ENCODE data around the gene CAMSAP3.

Gene CAMSAP3

GRCh38 chr19:7550987-7551761 is 44.5 kb upstream of the CAMSAP3 start:
- TF ChIP-seq, protein P1, sequence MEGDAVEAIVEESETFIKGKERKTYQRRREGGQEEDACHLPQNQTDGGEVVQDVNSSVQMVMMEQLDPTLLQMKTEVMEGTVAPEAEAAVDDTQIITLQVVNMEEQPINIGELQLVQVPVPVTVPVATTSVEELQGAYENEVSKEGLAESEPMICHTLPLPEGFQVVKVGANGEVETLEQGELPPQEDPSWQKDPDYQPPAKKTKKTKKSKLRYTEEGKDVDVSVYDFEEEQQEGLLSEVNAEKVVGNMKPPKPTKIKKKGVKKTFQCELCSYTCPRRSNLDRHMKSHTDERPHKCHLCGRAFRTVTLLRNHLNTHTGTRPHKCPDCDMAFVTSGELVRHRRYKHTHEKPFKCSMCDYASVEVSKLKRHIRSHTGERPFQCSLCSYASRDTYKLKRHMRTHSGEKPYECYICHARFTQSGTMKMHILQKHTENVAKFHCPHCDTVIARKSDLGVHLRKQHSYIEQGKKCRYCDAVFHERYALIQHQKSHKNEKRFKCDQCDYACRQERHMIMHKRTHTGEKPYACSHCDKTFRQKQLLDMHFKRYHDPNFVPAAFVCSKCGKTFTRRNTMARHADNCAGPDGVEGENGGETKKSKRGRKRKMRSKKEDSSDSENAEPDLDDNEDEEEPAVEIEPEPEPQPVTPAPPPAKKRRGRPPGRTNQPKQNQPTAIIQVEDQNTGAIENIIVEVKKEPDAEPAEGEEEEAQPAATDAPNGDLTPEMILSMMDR (IDR thresholded peaks at IDR 0.05; ENCODE audit: control extremely low read depth, extremely low read depth, low read depth, missing control alignments), result no peak
- DNase-seq (ENCODE audit: extremely low spot score), result peak; percentile 56
- POLR2A ChIA-PET, result no interaction called here
- CTCF ChIA-PET, result interaction anchor here (1.5 to 2.2 kb wide), 2 partner anchors 17 kb away, joined by 7 to 10 read pairs; no protein-coding TSS in a partner anchor

- TF ChIP-seq, protein P1 (IDR thresholded peaks at IDR 0.05; ENCODE audit: control extremely low read depth, extremely low read depth, low read depth, missing control alignments), result no peak
- ChIA-PET CTCF (interaction anchor here (0.9 to 1.5 kb wide), 1 partner anchor 16 kb away, joined by 3 to 7 read pairs; no protein-coding TSS in a partner anchor), POLR2A (interaction anchor here (0.5 kb wide), 1 partner anchor 9 kb away, joined by 3 read pairs; no protein-coding TSS in a partner anchor)
- no peak for DNase-seq (ENCODE audit: extremely low spot score)
Measured at GRCh38 chr19:7552781-7553180, 42.9 kb upstream of the CAMSAP3 start.

DNA sequence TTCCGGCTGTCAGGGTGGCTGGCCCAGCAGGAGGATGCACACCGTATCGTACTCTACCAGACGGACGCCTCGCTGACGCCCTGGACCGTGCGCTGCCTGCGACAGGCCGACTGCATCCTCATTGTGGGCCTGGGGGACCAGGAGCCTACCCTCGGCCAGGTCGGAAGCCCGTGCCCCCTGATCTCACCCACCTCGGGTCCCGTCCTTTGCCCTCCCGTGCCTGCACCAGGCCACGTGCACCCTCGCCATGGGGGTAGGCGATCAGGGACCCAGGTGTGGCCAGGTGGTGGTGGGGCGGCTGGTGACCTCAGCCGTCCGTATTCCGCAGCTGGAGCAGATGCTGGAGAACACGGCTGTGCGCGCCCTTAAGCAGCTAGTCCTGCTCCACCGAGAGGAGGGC is 41.1 kb upstream of the CAMSAP3 start:
- DNase-seq (ENCODE audit: extremely low spot score), result no peak
- ChIA-PET CTCF (interaction anchor here (1.6 kb wide), 1 partner anchor 14 kb away, joined by 8 read pairs; no protein-coding TSS in a partner anchor), POLR2A (no interaction called here)
- TF ChIP-seq, protein P1 (IDR thresholded peaks at IDR 0.05; ENCODE audit: control extremely low read depth, extremely low read depth, low read depth, missing control alignments), result no peak

- ChIA-PET POLR2A (no interaction called here), CTCF (interaction anchor here (1.6 kb wide), 1 partner anchor 13 kb away, joined by 8 read pairs; no protein-coding TSS in a partner anchor)
- TF ChIP-seq, protein P1 (IDR thresholded peaks at IDR 0.05; ENCODE audit: control extremely low read depth, extremely low read depth, low read depth, missing control alignments), result no peak
- no peak for DNase-seq (ENCODE audit: extremely low spot score)
Measured at GRCh38 chr19:7554990-7555864, 40.4 kb upstream of the CAMSAP3 start.

DNA sequence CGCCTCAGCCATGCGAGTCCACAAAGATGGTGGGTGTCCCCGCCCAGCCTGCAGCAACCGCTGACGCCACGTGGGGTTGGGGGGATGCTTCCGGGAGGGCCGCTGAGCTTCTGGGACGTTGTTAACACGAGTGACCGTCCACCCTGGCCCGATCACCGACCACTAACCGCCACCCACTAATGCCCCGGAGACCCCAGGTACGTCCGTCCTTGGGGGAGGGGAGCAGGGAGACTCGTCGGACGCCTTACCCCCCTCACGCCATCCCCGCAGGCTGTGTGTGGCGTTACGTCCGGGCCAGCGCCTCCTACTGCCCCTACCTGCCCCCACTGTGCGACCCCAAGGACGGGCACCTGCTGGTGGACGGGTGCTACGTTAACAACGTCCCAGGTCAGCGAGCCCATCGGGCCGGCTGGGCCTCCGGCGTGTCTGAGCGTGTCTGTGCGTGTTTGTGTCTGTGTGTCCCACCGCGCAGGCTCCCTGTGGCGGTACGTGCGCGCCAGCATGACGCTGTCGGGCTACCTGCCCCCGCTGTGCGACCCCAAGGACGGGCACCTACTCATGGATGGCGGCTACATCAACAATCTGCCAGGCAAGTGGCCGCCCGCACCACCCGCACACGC is 38.9 kb upstream of the CAMSAP3 start:
- TF ChIP-seq, protein P1 (IDR thresholded peaks at IDR 0.05; ENCODE audit: control extremely low read depth, extremely low read depth, low read depth, missing control alignments), result no peak
- ChIA-PET CTCF (interaction anchor here (1.2 kb wide), 1 partner anchor 12 kb away, joined by 3 read pairs; no protein-coding TSS in a partner anchor), POLR2A (no interaction called here)
- DNase-seq (ENCODE audit: extremely low spot score), result no peak

GRCh38 chr19:7558667-7559066 is 37.0 kb upstream of the CAMSAP3 start:
- TF ChIP-seq, protein P1 (IDR thresholded peaks at IDR 0.05; ENCODE audit: control extremely low read depth, extremely low read depth, low read depth, missing control alignments), result no peak
- CTCF ChIA-PET, result interaction anchor here (2.6 kb wide), 1 partner anchor 10 kb away, joined by 22 read pairs; no protein-coding TSS in a partner anchor

More at GRCh38 chr19:7558667-7559066, 37.0 kb upstream of the CAMSAP3 start:
- POLR2A ChIA-PET, result no interaction called here
- DNase-seq (ENCODE audit: extremely low spot score), result no peak
